Endothelial cell of umbilical vein (primary cell): Measurements from ENCODE around the gene SLC23A3. TPM values are rescaled to one million over a fixed set of nuclear protein-coding genes. Genes with fewer than 3 reads are reported as not detected.

Experiments
- BruUV-seq: library from RNA; stranded (reverse); fragments of 400-500 nt; replicated peaks from 2 replicates; lab custom pipeline; 2021; lab: Mats Ljungman, UMichigan
- CTCF ChIA-PET: fragments of 300-600, 350-600 bp; sonication (Branson Sonifier 250); formaldehyde crosslinking; loops from one replicate; lab custom pipeline; 2021; ENCODE audit warnings: antibody characterized with exemption, inconsistent platforms; lab: Charles Lee
- POLR2A ChIA-PET: fragments of 300-600, 350-600 bp; sonication (Branson Sonifier 250); formaldehyde crosslinking; loops from one replicate; lab custom pipeline; 2021; ENCODE audit warnings: antibody characterized with exemption, inconsistent platforms; lab: Charles Lee
- DNase-seq: peaks from one replicate; pipeline ENCODE4 v3.0.0-alpha.2; 2011; ENCODE audit warnings: low read depth, low spot score
- FAIRE-seq: peaks from 2 replicates; lab custom pipeline; 2011; peaks lifted over from hg19 to GRCh38; lab: Jason Lieb, UNC
- H2AFZ ChIP-seq: 2 replicates; pipeline ENCODE4 v1.6.0; 2012; ENCODE audit warnings: low read depth, low read length, control low read depth, inconsistent platforms
- H3K27ac ChIP-seq: 2 replicates; pipeline ENCODE4 v1.5.1; 2011; ENCODE audit warnings: low read depth, mild to moderate bottlenecking, control low read depth, low read length, moderate library complexity; ENCODE audit not compliant: insufficient read depth
- H3K27me3 ChIP-seq, 2 experiments: 2 replicates each; pipeline versions ENCODE4 v1.6.0 to v1.6.1; 2011; ENCODE audit warnings: low read length in 2 of 2, mixed read lengths in 1 of 2; ENCODE audit not compliant: control insufficient read depth in 2 of 2, insufficient read depth in 2 of 2
- H3K36me3 ChIP-seq, 2 experiments: 2 replicates in 1 of 2; 3 replicates in 1 of 2; pipeline ENCODE4 v1.5.1; 2011; ENCODE audit warnings: low read length in 2 of 2, mild to moderate bottlenecking in 1 of 2, moderate library complexity in 1 of 2; ENCODE audit not compliant: control insufficient read depth in 2 of 2, insufficient read depth in 2 of 2; ENCODE audit errors: extremely low read depth in 1 of 2
- H3K4me1 ChIP-seq: 3 replicates; pipeline ENCODE4 v1.5.1; 2011; ENCODE audit warnings: mild to moderate bottlenecking, low read length; ENCODE audit not compliant: control insufficient read depth, insufficient read depth; ENCODE audit errors: extremely low read depth
- H3K4me2 ChIP-seq: 2 replicates; pipeline ENCODE4 v1.6.1; 2011; ENCODE audit warnings: low read length, control low read depth, mixed read lengths; ENCODE audit not compliant: insufficient read depth
- H3K4me3 ChIP-seq, 3 experiments: fragments of 200-600 bp in 1 of 3; sonication (generic), shearing (Covaris generic) in 1 of 3; replicated peaks in 1 of 3; 2 replicates each; pipeline ENCODE4 v1.5.1; 2011 to 2016; ENCODE audit warnings: control low read depth in 3 of 3, low read length in 3 of 3, mild to moderate bottlenecking in 2 of 3, inconsistent platforms in 1 of 3, low read depth in 1 of 3, moderate library complexity in 1 of 3; ENCODE audit not compliant: insufficient read depth in 1 of 3
- H3K79me2 ChIP-seq: 2 replicates; pipeline ENCODE4 v1.6.0; 2012; ENCODE audit warnings: low read length, inconsistent platforms; ENCODE audit not compliant: control insufficient read depth, insufficient read depth
- H3K9ac ChIP-seq: replicated peaks from 2 replicates; pipeline ENCODE3; 2011; ENCODE audit warnings: low read length, control low read depth; ENCODE audit not compliant: insufficient read depth; ENCODE audit errors: extremely low read depth
- H3K9me1 ChIP-seq: replicated peaks from 3 replicates; pipeline ENCODE4 v1.6.0; 2011; ENCODE audit warnings: mild to moderate bottlenecking, low read length; ENCODE audit not compliant: control insufficient read depth, insufficient read depth; ENCODE audit errors: extremely low read depth
- H3K9me3 ChIP-seq: replicated peaks from 2 replicates; pipeline ENCODE4 v1.5.1; 2012; ENCODE audit warnings: low read length, inconsistent platforms; ENCODE audit not compliant: control insufficient read depth, insufficient read depth
- H4K20me1 ChIP-seq: replicated peaks from 2 replicates; pipeline ENCODE3; 2011; ENCODE audit warnings: mild to moderate bottlenecking, low read length; ENCODE audit not compliant: control insufficient read depth, insufficient read depth; ENCODE audit errors: extremely low read depth
- CTCF ChIP-seq, 2 donors: IDR thresholded peaks; 1 replicate in 1 of 2; 2 replicates in 1 of 2; pipeline ENCODE4 v1.5.1; 2011; ENCODE audit warnings: low read length in 2 of 2, mild to moderate bottlenecking in 2 of 2, moderate library complexity in 2 of 2, control low read depth in 1 of 2, inconsistent platforms in 1 of 2, low read depth in 1 of 2; ENCODE audit not compliant: insufficient read depth in 1 of 2; ENCODE audit errors: extremely low read depth in 1 of 2
- EZH2 ChIP-seq: IDR thresholded peaks from 2 replicates; pipeline ENCODE4 v1.6.1; 2012; ENCODE audit warnings: borderline replicate concordance, low read depth, mild to moderate bottlenecking, moderate library complexity, low read length, inconsistent platforms; ENCODE audit not compliant: severe bottlenecking
- FOS ChIP-seq: IDR thresholded peaks from 2 replicates; pipeline ENCODE4 v1.6.1; 2011; ENCODE audit warnings: mild to moderate bottlenecking, low read length, moderate library complexity, borderline replicate concordance; ENCODE audit not compliant: insufficient read depth
- GATA2 ChIP-seq: IDR thresholded peaks from 2 replicates; pipeline ENCODE4 v1.7.0; 2011; ENCODE audit warnings: low read depth, mild to moderate bottlenecking, moderate library complexity, mixed read lengths, low read length; ENCODE audit not compliant: insufficient read length, insufficient read depth
- JUN ChIP-seq: IDR thresholded peaks from 2 replicates; pipeline ENCODE4 v1.6.1; 2011; ENCODE audit warnings: borderline replicate concordance, low read depth; ENCODE audit not compliant: insufficient read length, insufficient read depth
- MAX ChIP-seq: IDR thresholded peaks from 2 replicates; pipeline ENCODE4 v1.6.1; 2011; ENCODE audit not compliant: insufficient read depth, insufficient read length
- MYC ChIP-seq: IDR thresholded peaks from one replicate; pipeline ENCODE4 v1.6.1; 2011; ENCODE audit warnings: mild to moderate bottlenecking, low read depth, low read length
- POLR2A ChIP-seq: IDR thresholded peaks from 2 replicates; pipeline ENCODE4 v1.6.1; 2012; ENCODE audit warnings: low read depth, mild to moderate bottlenecking, control low read depth, low read length
- POLR2AphosphoS5 ChIP-seq: IDR thresholded peaks from 2 replicates; pipeline ENCODE4 v1.6.1; 2012; ENCODE audit warnings: low read depth, mild to moderate bottlenecking, control low read depth, low read length, moderate library complexity; ENCODE audit not compliant: insufficient read depth
- dilution Hi-C: fragments of 300-500 bp; cut with MboI; formaldehyde crosslinking; loops from one replicate; pipeline ENCODE4 v1.15.0; 2019; ENCODE audit warnings: low sequenced_read_pairs; ENCODE audit not compliant: extremely low pct_ligation_motif_present
- intact Hi-C: fragments of 100-400 bp; cut with micrococcal nuclease; formaldehyde crosslinking; loops from one replicate; pipeline ENCODE4 v1.10.0; 2022
- polyA plus RNA-seq, 4 experiments: library from polyadenylated mRNA; depleted of rRNA in 3 of 4; stranded (reverse) in 3 of 4; unstranded in 1 of 4; fragments of >200 nt; gene quantifications; 2 replicates each; pipeline versions ENCODE4 v1.2.1 to v1.2.3, GENCODE V29; 2011 to 2012; ENCODE audit warnings: missing spikeins in 1 of 4
- total RNA-seq: library from RNA; stranded (reverse); gene quantifications from 2 replicates; pipeline ENCODE4 v1.2.3, GENCODE V29; 2021

SLC23A3 gene
- total and polyA plus RNA-seq, 2 donors (not counting 3 experiments of a cell fraction or from before 2014, with no cell fraction given): 2.7 to 7.1 TPM

GRCh38 chr2:219127037-219127635 is 42.7 kb downstream of the SLC23A3 start:
- dilution Hi-C loops: no loop called here
- Histone ChIP-seq H3K4me3 (no peak overlapping the region), H3K36me3 (no peaks in the 10 kb centered on the region), H3K9me3 (no peaks in the 10 kb centered on the region), H3K9ac (no peak overlapping the region), H3K4me2 (no peak overlapping the region), H3K27ac (no peak overlapping the region), H3K27me3 (no peaks in the 10 kb centered on the region), H3K79me2 (no peaks in the 10 kb centered on the region), H2AFZ (no peak overlapping the region), H3K9me1 (no peaks in the 10 kb centered on the region), H4K20me1 (no peaks in the 10 kb centered on the region), H3K4me1 (no peaks in the 10 kb centered on the region)
- ChIA-PET POLR2A (no interaction called here), CTCF (interaction anchor here (1.1 to 4.6 kb wide), 5 partner anchors 8 to 97 kb away, joined by 3 to 22 read pairs (median 4); no protein-coding TSS in a partner anchor)
- no peak for DNase-seq
- TF ChIP-seq FOS: no peak
- intact Hi-C loops: no loop called here
- BruUV-seq: no TSS peak
- no peak for FAIRE-seq

GRCh38 chr2:219126555-219126954 is 43.3 kb downstream of the SLC23A3 start:
- TF ChIP-seq MAX (no peak), POLR2A (no peak), JUN (no peak), FOS (no peak), POLR2AphosphoS5 (no peak), CTCF (IDR thresholded peaks at IDR 0.05; ENCODE audit: extremely low read depth in 1 of 2, insufficient read depth in 1 of 2, low read depth in 1 of 2, low read length in 2 of 2) (no peak), GATA2 (no peak), EZH2 (no peak), MYC (no peak)
- FAIRE-seq (no peak), DNase-seq (no peak)
- Histone ChIP-seq H3K27ac (no peak overlapping the region), H3K4me3 (no peak overlapping the region), H3K4me2 (no peak overlapping the region), H3K4me1 (no peaks in the 10 kb centered on the region), H3K79me2 (no peaks in the 10 kb centered on the region), H3K36me3 (no peaks in the 10 kb centered on the region), H3K27me3 (no peaks in the 10 kb centered on the region), H2AFZ (no peak overlapping the region), H4K20me1 (no peaks in the 10 kb centered on the region), H3K9ac (no peak overlapping the region), H3K9me1 (no peaks in the 10 kb centered on the region), H3K9me3 (no peaks in the 10 kb centered on the region)
- POLR2A ChIA-PET: no interaction called here
- intact Hi-C loops (no loop called here), dilution Hi-C loops (no loop called here)
- CTCF ChIA-PET: interaction anchor here (1.2 to 3.9 kb wide), 4 partner anchors 10 to 68 kb away, joined by 3 to 14 read pairs (median 4); no protein-coding TSS in a partner anchor
- no TSS peak for BruUV-seq
